DOHH2 (cell line): ENCODE data around the gene CCDC28A.

Source experiments
- H3F3A ChIP-seq: fragments of 200-600 bp; sonication (generic), shearing (Covaris generic); 2 replicates; pipeline ENCODE4 v1.6.0; 2016; ENCODE audit warnings: antibody characterized with exemption, mild to moderate bottlenecking; ENCODE audit not compliant: control insufficient read depth, insufficient read depth
- H3K27ac ChIP-seq: fragments of 200-600 bp; sonication (generic); 2 replicates; pipeline ENCODE4 v1.5.1; 2014; ENCODE audit warnings: low read depth, mild to moderate bottlenecking, low read length, moderate library complexity
- H3K27me3 ChIP-seq: fragments of 200-600 bp; sonication (generic); 2 replicates; pipeline ENCODE4 v1.6.1; 2014; ENCODE audit warnings: mild to moderate bottlenecking, low read length, mixed read lengths; ENCODE audit not compliant: control insufficient read depth
- H3K36me3 ChIP-seq: fragments of 200-600 bp; sonication (generic); 2 replicates; pipeline ENCODE4 v1.6.1; 2014; ENCODE audit warnings: mild to moderate bottlenecking, low read length, moderate library complexity, mixed read lengths; ENCODE audit not compliant: control insufficient read depth
- H3K4me1 ChIP-seq: fragments of 200-600 bp; sonication (generic); 2 replicates; pipeline ENCODE4 v1.6.1; 2014; ENCODE audit warnings: mild to moderate bottlenecking, low read length, mixed read lengths; ENCODE audit not compliant: control insufficient read depth
- H3K4me2 ChIP-seq: fragments of 200-600 bp; sonication (generic); 2 replicates; pipeline ENCODE4 v1.6.0; 2014; ENCODE audit warnings: mild to moderate bottlenecking, low read length, moderate library complexity
- H3K4me3 ChIP-seq: fragments of 200-600 bp; sonication (generic); 2 replicates; pipeline ENCODE4 v1.5.1; 2014; ENCODE audit warnings: mild to moderate bottlenecking, low read length, mixed read lengths
- H3K79me2 ChIP-seq: fragments of 200-600 bp; sonication (generic); 2 replicates; pipeline ENCODE4 v1.6.1; 2014; ENCODE audit warnings: mild to moderate bottlenecking, low read length, mixed read lengths; ENCODE audit not compliant: control insufficient read depth
- H3K9me2 ChIP-seq: fragments of 200-600 bp; sonication (generic); replicated peaks from 2 replicates; pipeline ENCODE4 v1.6.1; 2014; ENCODE audit warnings: mild to moderate bottlenecking, low read length, mixed read lengths; ENCODE audit not compliant: control insufficient read depth
- H3K9me3 ChIP-seq: fragments of 200-600 bp; sonication (generic); 2 replicates; pipeline ENCODE4 v1.6.1; 2014; ENCODE audit warnings: antibody characterized with exemption, low read length, mixed read lengths; ENCODE audit not compliant: control insufficient read depth, insufficient read depth
- H4K20me1 ChIP-seq: fragments of 200-600 bp; sonication (generic); 2 replicates; pipeline ENCODE4 v1.6.0; 2014; ENCODE audit warnings: low read depth, mild to moderate bottlenecking, antibody characterized with exemption, low read length, moderate library complexity; ENCODE audit not compliant: control insufficient read depth, insufficient read depth
- CTCF ChIP-seq: fragments of 200-600 bp; sonication (generic); IDR thresholded peaks from one replicate; pipeline ENCODE4 v1.5.1; 2014; ENCODE audit warnings: antibody characterized with exemption, mild to moderate bottlenecking, low read depth, low read length; ENCODE audit not compliant: poor library complexity, severe bottlenecking
- EZH2phosphoT487 ChIP-seq: fragments of 200-600 bp; sonication (generic); IDR thresholded peaks from 2 replicates; pipeline ENCODE4 v1.6.1; 2017; ENCODE audit warnings: borderline replicate concordance, mild to moderate bottlenecking, antibody characterized with exemption, low read length, moderate library complexity, mixed read lengths

The CCDC28A gene

GRCh38 chr6:138815797-138816528, 42.4 kb downstream of the CCDC28A start:
- Histone ChIP-seq H3K27me3 (0 out of 2 replicates have a peak, but pooled peaks cover 3% of the 10 kb centered on the region), H3K4me1 (peaks cover 33% of the 10 kb centered on the region), H4K20me1 (no peaks in the 10 kb centered on the region), H3K9me2 (no peaks in the 10 kb centered on the region), H3F3A (no peaks in the 10 kb centered on the region), H3K36me3 (no peaks in the 10 kb centered on the region), H3K9me3 (no peaks in the 10 kb centered on the region), H3K27ac (no peak overlapping the region), H3K4me3 (no peak overlapping the region), H3K79me2 (no peaks in the 10 kb centered on the region), H3K4me2 (no peak overlapping the region)
- peak; percentile 67 for TF ChIP-seq CTCF
- TF ChIP-seq EZH2phosphoT487 = no peak

GRCh38 chr6:138817799-138818198, 44.2 kb downstream of the CCDC28A start:
- Histone ChIP-seq H3K9me2 (no peaks in the 10 kb centered on the region), H3K27me3 (0 out of 2 replicates have a peak, but pooled peaks cover 3% of the 10 kb centered on the region), H3K4me2 (no peak overlapping the region), H3K4me1 (peaks cover 43% of the 10 kb centered on the region), H3K36me3 (no peaks in the 10 kb centered on the region), H3F3A (no peaks in the 10 kb centered on the region), H3K9me3 (no peaks in the 10 kb centered on the region), H3K4me3 (no peak overlapping the region), H3K79me2 (no peaks in the 10 kb centered on the region), H4K20me1 (no peaks in the 10 kb centered on the region), H3K27ac (no peak overlapping the region)
- no peak for TF ChIP-seq EZH2phosphoT487
- no peak for TF ChIP-seq CTCF

GRCh38 chr6:138818496-138819194, 45.1 kb downstream of the CCDC28A start:
- Histone ChIP-seq H3K9me3 (no peaks in the 10 kb centered on the region), H3K79me2 (no peaks in the 10 kb centered on the region), H3K4me3 (peak overlapping the region; percentile 37), H3K36me3 (no peaks in the 10 kb centered on the region), H3K27ac (no peak overlapping the region), H3K4me1 (peaks cover 43% of the 10 kb centered on the region), H4K20me1 (no peaks in the 10 kb centered on the region), H3F3A (no peaks in the 10 kb centered on the region), H3K27me3 (0 out of 2 replicates have a peak, but pooled peaks cover 3% of the 10 kb centered on the region), H3K9me2 (no peaks in the 10 kb centered on the region), H3K4me2 (peak overlapping the region; percentile 36)
- TF ChIP-seq CTCF (no peak), EZH2phosphoT487 (no peak)
